HG03521 (cell line): Measurements from ENCODE around the gene MIF.
"Not testable (repeated sequence)": the region's sequence is repeated elsewhere in the genome, so short reads cannot be mapped to it uniquely, and the experiment has no call there.

Source experiments
- ATAC-seq: cut with Tn5 transposase; IDR thresholded peaks from one replicate; pipeline ENCODE4 v1.9.1; 2021; ENCODE audit warnings: mild to moderate bottlenecking, moderate library complexity; ENCODE audit not compliant: unreplicated experiment

The MIF gene

GRCh38 chr22:23938328-23939016, 44.3 kb downstream of the MIF start:
- no peak for ATAC-seq

GRCh38 chr22:23939017-23939357, 44.8 kb downstream of the MIF start:
- ATAC-seq, result no peak

GRCh38 chr22:23940166-23940565, 46.0 kb downstream of the MIF start:
- ATAC-seq, result not testable (repeated sequence)
